ENCODE measurements around the gene IVNS1ABP. TPM values are rescaled to one million over a fixed set of nuclear protein-coding genes. Genes with fewer than 3 reads are reported as not detected.
A peak's percentile ranks its signal among the peaks of the same experiment; 100 is the strongest.

The IVNS1ABP gene
- total and polyA plus RNA-seq, 9 of the 15 experiments (the other 6 are each of a cell fraction or from before 2014, with no cell fraction given) = 30.6 to 126 (median 77.7) TPM

- Histone ChIP-seq H3K9me3 (replicated peaks; ENCODE audit: control insufficient read depth, insufficient read depth, low read depth, low read length) (no peaks in the 10 kb centered on the region; the same call in 1 of the 2 replicates), H3K4me3 (no peak overlapping the region), H3K27me3 (ENCODE audit: control insufficient read depth in 2 of 2, insufficient read depth in 2 of 2, low read length in 2 of 2) (no peaks in the 10 kb centered on the region), H2AFZ (ENCODE audit: low read depth, low read length) (0 out of 2 replicates have a peak overlapping the region, but pooled peaks have one; percentile 8), H3K27ac (ENCODE audit: extremely low read depth, low read depth, low read length) (no peak overlapping the region), H3K9me1 (ENCODE audit: control insufficient read depth, insufficient read depth, low read length) (no peaks in the 10 kb centered on the region), H3K36me3 (ENCODE audit: control insufficient read depth, insufficient read depth, low read length) (peaks cover 24% of the 10 kb centered on the region; the same call in 2 of the 3 replicates), H3K4me2 (ENCODE audit: insufficient read depth, low read length) (no peak overlapping the region), H3K4me1 (replicated peaks in 1 of 2; ENCODE audit: control insufficient read depth in 2 of 2, insufficient read depth in 2 of 2, low read length in 2 of 2) (peaks cover 9 to 33% of the 10 kb centered on the region in 2 experiments; a peak in 3 of 5 replicates), H3K79me2 (ENCODE audit: control insufficient read depth, insufficient read depth, low read length) (no peaks in the 10 kb centered on the region), H3K9ac (ENCODE audit: insufficient read depth in 1 of 2, low read depth in 2 of 2, low read length in 2 of 2) (no peak overlapping the region), H4K20me1 (replicated peaks; ENCODE audit: control insufficient read depth, insufficient read depth, low read length) (no peaks in the 10 kb centered on the region)
- intact Hi-C loops (cut with micrococcal nuclease) = no loop called here
- ChIA-PET CTCF (ENCODE audit: low intra/inter-chr PET ratio) (interaction anchor here (0.7 kb wide), 1 partner anchor 1997 kb away, joined by 6 read pairs; no protein-coding TSS in a partner anchor), POLR2A (interaction anchor here (0.6 to 1.5 kb wide), 3 partner anchors 12 to 385 kb away, joined by 3 to 5 read pairs (median 3); no protein-coding TSS in a partner anchor)
- WGBS (ENCODE audit: insufficient coverage, low coverage, missing lambda C conversion rate) = 35% methylated on average over 1 of the region's 1 CpG
- BruUV-seq (replicated peaks) = no TSS peak
- TF ChIP-seq BHLHE40 (IDR thresholded peaks at IDR 0.05; ENCODE audit: low read length) (no peak), KLF6 (CRISPR knock-in tag; IDR thresholded peaks at IDR 0.05; ENCODE audit: borderline replicate concordance) (no peak), TEAD4 (IDR thresholded peaks at IDR 0.05; ENCODE audit: low read length) (no peak), TEAD4 (CRISPR knock-in tag; IDR thresholded peaks at IDR 0.05; ENCODE audit: borderline replicate concordance) (no peak), MAFF (IDR thresholded peaks at IDR 0.05; ENCODE audit: low read length) (no peak), MAFG (tag; conservative IDR thresholded peaks at IDR 0.05) (no peak), POLR2G (IDR thresholded peaks at IDR 0.05; ENCODE audit: low read depth, low read length) (0 out of 2 replicates have a peak, but pooled peaks have one; percentile 20)
- in situ Hi-C loops (cut with MboI) = no loop called here
- ATAC-seq (0 out of 3 replicates have a peak, but pooled peaks have one; percentile 11), FAIRE-seq (no peak), DNase-seq (ENCODE audit: extremely low read depth in 1 of 4, low spot score in 3 of 4) (no peak)
Observed at GRCh38 chr1:185291159-185291558, 25.9 kb downstream of the IVNS1ABP start.
